Placental epithelial cell (primary cell): ENCODE measurements around the gene COPS9. TPM values are rescaled to one million over a fixed set of nuclear protein-coding genes. Genes with fewer than 3 reads are reported as not detected.

Source experiments
- total RNA-seq: library from RNA; depleted of rRNA; stranded (reverse); fragments of >200 nt; gene quantifications from 2 replicates; pipeline ENCODE4 v1.2.3, GENCODE V29; 2012

COPS9 gene
- 54.1 and 108 TPM in 2 replicates for total RNA-seq

DNA sequence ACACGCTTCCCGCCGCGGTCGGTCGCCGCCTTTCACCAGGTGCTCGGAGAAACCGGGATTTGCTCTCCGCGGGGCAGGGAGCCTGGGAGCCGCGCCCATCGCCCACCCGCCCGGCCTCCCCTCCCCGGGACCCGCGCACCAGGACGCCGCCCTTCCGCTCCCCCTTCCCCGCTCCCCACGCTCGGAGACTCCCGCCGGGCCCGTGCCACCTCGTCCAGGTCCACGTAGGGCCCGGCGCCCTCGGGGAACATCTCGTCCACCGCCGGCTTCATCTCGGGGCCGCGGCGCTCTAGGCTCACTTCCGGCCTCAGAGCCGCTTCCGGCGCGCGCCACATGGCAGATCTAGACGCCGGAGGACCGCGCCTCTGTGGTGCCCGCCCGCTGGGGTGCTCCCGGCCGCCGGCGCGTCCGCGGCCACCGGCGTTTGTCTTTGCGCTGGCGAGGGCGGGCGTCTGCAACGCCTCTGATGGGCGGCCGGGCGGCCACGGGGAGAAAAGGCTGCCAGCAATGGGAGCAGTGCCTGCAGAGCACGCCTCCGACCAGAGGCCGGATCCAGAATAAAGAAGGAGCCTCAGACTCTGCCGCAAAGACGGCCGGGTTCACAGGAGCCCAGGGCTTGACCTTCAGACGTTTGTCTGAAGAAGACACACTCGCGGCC, at the start of gene COPS9:
Gene COPS9, minus strand, starts transcription at position 293 of the 658 bp plus-strand sequence. Its CDS starts 21 bp downstream, at position 272.

GRCh38 chr2:240140511-240140910, 4.4 kb upstream of the COPS9 start, which contains the start of gene OTOS:
Gene OTOS, minus strand, starts transcription at chr2:240140658. Its CDS starts 332 bp downstream, at chr2:240140326.

Other genes starting within 250 kb of the COPS9 start
- 82.1 and 90.8 TPM in 2 replicates for gene NDUFA10, start 111.0 kb downstream of the COPS9 start, total RNA-seq
- not detected in 2 replicates for gene OR6B2, start 105.9 kb downstream of the COPS9 start, total RNA-seq
- not detected in 2 replicates for gene OR6B3, start 82.8 kb downstream of the COPS9 start, total RNA-seq
- not detected in 2 replicates for gene OTOS, start 4.4 kb upstream of the COPS9 start, total RNA-seq